Tibial nerve (tissue), 4 donors: ENCODE data around the gene WDR49. TPM values are rescaled to one million over a fixed set of nuclear protein-coding genes. Genes with fewer than 3 reads are reported as not detected.

Experiments
- DNase-seq, 2 donors: peaks; one replicate each; pipeline ENCODE4 v3.0.0-alpha.2; 2019; ENCODE audit warnings: low spot score in 2 of 2
- H3K27ac ChIP-seq, 4 donors: fragments of 200-600 bp; sonication (generic) in 3 of 4; one replicate each; pipeline ENCODE4 v1.5.1; 2017 to 2019; ENCODE audit warnings: mild to moderate bottlenecking in 1 of 4
- H3K27me3 ChIP-seq, 2 donors: fragments of 200-600 bp; sonication (generic) in 1 of 2; one replicate each; pipeline versions ENCODE4 v1.5.1 to v1.6.0; 2017 to 2019
- H3K36me3 ChIP-seq, 3 donors: fragments of 200-600 bp; sonication (generic); one replicate each; pipeline ENCODE4 v1.5.1; 2018 to 2019
- H3K4me1 ChIP-seq, 4 donors: fragments of 200-600 bp; sonication (generic) in 3 of 4; one replicate each; pipeline ENCODE4 v1.5.1; 2017 to 2019
- H3K4me3 ChIP-seq, 4 donors: fragments of 200-600 bp; sonication (generic) in 3 of 4; one replicate each; pipeline ENCODE4 v1.5.1; 2017 to 2019; ENCODE audit warnings: mild to moderate bottlenecking in 1 of 4, moderate library complexity in 1 of 4
- H3K9me3 ChIP-seq, 4 donors: fragments of 200-600 bp; sonication (generic) in 3 of 4; one replicate each; pipeline ENCODE4 v1.5.1; 2017 to 2019
- CTCF ChIP-seq, 5 experiments: fragments of 200-600 bp in 3 of 5; fragments of 450-650 bp in 2 of 5; sonication (generic) in 3 of 5; IDR thresholded peaks; one replicate each; pipeline ENCODE4 v1.5.1; 2016 to 2019; ENCODE audit warnings: antibody characterized with exemption in 5 of 5, mild to moderate bottlenecking in 3 of 5, moderate library complexity in 2 of 5
- EP300 ChIP-seq, 2 donors: sonication (generic); formaldehyde crosslinking; IDR thresholded peaks; one replicate each; pipeline ENCODE4 v1.6.1; 2017; ENCODE audit warnings: antibody characterized with exemption in 2 of 2, mild to moderate bottlenecking in 1 of 2
- POLR2A ChIP-seq, 2 donors: fragments of 450-650 bp; IDR thresholded peaks; one replicate each; pipeline ENCODE4 v1.6.1; 2017; ENCODE audit warnings: antibody characterized with exemption in 2 of 2, mild to moderate bottlenecking in 2 of 2, moderate library complexity in 2 of 2
- WGBS, 2 donors: methylation state at CpG; one replicate each; pipeline ENCODE4 v1.1.5; 2018; 5-methylcytosine and 5-hydroxymethylcytosine counted together
- small RNA-seq: library from RNA; depleted of rRNA; stranded (forward); fragments of <200 nt; gene quantifications from one replicate; pipeline ENCODE3, GENCODE V24; 2016
- total RNA-seq, 4 donors: library from RNA; depleted of rRNA; stranded (reverse); fragments of >200 nt; gene quantifications; one replicate each; pipeline ENCODE4 v1.1.0, GENCODE V29; 2016

Gene WDR49
- total RNA-seq, 4 donors from 2014 or later = 0.44 to 2.9 (median 1.3) TPM; not detected in 1

- no peaks in the 10 kb centered on the region for H3K36me3 ChIP-seq
- no peaks in the 10 kb centered on the region for H3K9me3 ChIP-seq
- no peak overlapping the region for H3K4me3 ChIP-seq
- no peaks in the 10 kb centered on the region for H3K4me1 ChIP-seq
- DNase-seq = no peak
- H3K27ac ChIP-seq = no peak overlapping the region
- H3K27me3 ChIP-seq = no peaks in the 10 kb centered on the region
- TF ChIP-seq CTCF (IDR thresholded peaks at IDR 0.05) = no peak
- TF ChIP-seq EP300 (IDR thresholded peaks at IDR 0.05) = no peak
- TF ChIP-seq POLR2A (IDR thresholded peaks at IDR 0.05) = no peak
Measured at GRCh38 chr3:167445491-167445890, 208.3 kb downstream of the WDR49 start.

DNA sequence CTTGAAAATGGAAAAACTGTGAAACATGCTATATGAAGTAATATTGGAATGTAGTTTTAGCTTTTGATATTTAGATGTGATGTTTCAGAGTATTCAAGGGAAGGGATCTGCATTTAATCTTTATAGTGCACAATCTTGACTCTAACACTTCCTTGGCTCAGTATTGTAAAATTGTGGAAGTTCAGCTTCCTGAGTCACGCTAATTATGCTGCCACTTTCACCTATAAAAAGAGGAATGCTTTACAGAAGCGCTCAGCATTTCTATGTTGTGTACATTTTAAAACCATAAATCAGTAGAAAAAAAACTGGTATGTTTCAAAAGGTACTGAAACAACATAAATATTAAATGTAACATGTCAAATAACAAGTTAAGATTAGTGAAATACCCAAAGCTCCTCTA is 212.5 kb downstream of the WDR49 start:
- H3K4me1 ChIP-seq = no peaks in the 10 kb centered on the region
- H3K4me3 ChIP-seq = no peak overlapping the region
- no peak for DNase-seq
- no peak overlapping the region for H3K27ac ChIP-seq
- no peaks in the 10 kb centered on the region for H3K27me3 ChIP-seq
- no peaks in the 10 kb centered on the region for H3K9me3 ChIP-seq
- TF ChIP-seq EP300 (IDR thresholded peaks at IDR 0.05) = no peak
- TF ChIP-seq CTCF (IDR thresholded peaks at IDR 0.05) = no peak
- TF ChIP-seq POLR2A (IDR thresholded peaks at IDR 0.05) = no peak
- H3K36me3 ChIP-seq = no peaks in the 10 kb centered on the region
- 68% methylated on average over 2 of the region's 2 CpGs for WGBS, 2 donors

- TF ChIP-seq POLR2A (IDR thresholded peaks at IDR 0.05) = no peak
- no peaks in the 10 kb centered on the region for H3K27me3 ChIP-seq
- H3K4me3 ChIP-seq = no peak overlapping the region
- no peak for DNase-seq
- H3K36me3 ChIP-seq = no peaks in the 10 kb centered on the region
- no peaks in the 10 kb centered on the region for H3K9me3 ChIP-seq
- 76 to 81% methylated on average over 2 of the region's 2 CpGs for WGBS, 2 donors
- no peaks in the 10 kb centered on the region for H3K4me1 ChIP-seq
- H3K27ac ChIP-seq = no peak overlapping the region
Measured at GRCh38 chr3:167437428-167438139, 216.2 kb downstream of the WDR49 start.

Small RNA genes lying within 50 kb of the gene (small RNA-seq; reads per million reads assigned to genes)
- gene HMGN1P8 = not detected

Other genes with a start within 250 kb of the WDR49 start
- gene SERPINI2, start 179.9 kb downstream of the WDR49 start, total RNA-seq = not detected
- gene PDCD10, start 81.0 kb upstream of the WDR49 start, total RNA-seq = 10 to 100 TPM; 62.1 to 69.9 (median 69.2) TPM
- 10 to 100 TPM in 1 of 4 donors, 1 to 10 TPM in 3; 1.2 to 15.5 (median 3.8) TPM for gene SERPINI1, start 81.8 kb upstream of the WDR49 start, total RNA-seq